Neutrophil (primary cell): ENCODE measurements around the gene FANCG.

Source experiments
- H3K27ac ChIP-seq: fragments of 200-600 bp; sonication (generic); 2 replicates; pipeline ENCODE4 v1.5.1; 2016; ENCODE audit warnings: mild to moderate bottlenecking, moderate library complexity
- H3K27me3 ChIP-seq: fragments of 200-600 bp; sonication (generic); 2 replicates; pipeline ENCODE4 v1.6.0; 2016; ENCODE audit warnings: mild to moderate bottlenecking
- H3K36me3 ChIP-seq: fragments of 200-600 bp; sonication (generic); 2 replicates; pipeline ENCODE4 v1.5.1; 2017
- H3K4me1 ChIP-seq, 2 experiments: fragments of 200-600 bp in 1 of 2; sonication (generic) in 1 of 2; 1 replicate in 1 of 2; 2 replicates in 1 of 2; pipeline versions ENCODE4 v1.5.1 to v1.6.1; 2013 to 2016; ENCODE audit warnings: low read depth in 1 of 2, low read length in 1 of 2, mild to moderate bottlenecking in 1 of 2, moderate library complexity in 1 of 2; ENCODE audit not compliant: control insufficient read depth in 1 of 2, insufficient read depth in 1 of 2
- H3K4me3 ChIP-seq, 2 experiments: fragments of 200-600 bp in 1 of 2; sonication (generic) in 1 of 2; 1 replicate in 1 of 2; 2 replicates in 1 of 2; pipeline ENCODE4 v1.5.1; 2013 to 2016; ENCODE audit warnings: low read depth in 1 of 2, low read length in 1 of 2, mild to moderate bottlenecking in 1 of 2, moderate library complexity in 1 of 2
- H3K9me3 ChIP-seq: fragments of 200-600 bp; sonication (generic); 2 replicates; pipeline ENCODE4 v1.5.1; 2016
- CTCF ChIP-seq: fragments of 200-600 bp; sonication (generic); IDR thresholded peaks from 2 replicates; pipeline ENCODE4 v1.5.1; 2016; ENCODE audit warnings: antibody characterized with exemption

Gene FANCG

GRCh38 chr9:35079426-35080341 is at the start of gene FANCG:
FANCG (minus strand) TSS chr9:35079942; CDS start chr9:35079524, 418 bp downstream.
- Histone ChIP-seq H3K27me3 (no peaks in the 10 kb centered on the region), H3K4me3 (peak within 1 kb of the TSS; percentile 83 to 88), H3K27ac (peak within 1 kb of the TSS; percentile 66), H3K4me1 (peaks cover 14 to 29% of the 10 kb centered on the region in 2 experiments), H3K9me3 (no peaks in the 10 kb centered on the region), H3K36me3 (no peaks in the 10 kb centered on the region)
- peak; percentile 45 for TF ChIP-seq CTCF

GRCh38 chr9:35116898-35117551 is 37.3 kb upstream of the FANCG start:
- H3K4me1 ChIP-seq: peaks cover 41 to 44% of the 10 kb centered on the region in 2 experiments
- H3K27me3 ChIP-seq: no peaks in the 10 kb centered on the region
- no peaks in the 10 kb centered on the region for H3K36me3 ChIP-seq
- H3K4me3 ChIP-seq: peak overlapping the region; percentile 77 to 85
- no peaks in the 10 kb centered on the region for H3K9me3 ChIP-seq
- TF ChIP-seq CTCF: peak; percentile 92
- peak overlapping the region; percentile 98 for H3K27ac ChIP-seq

- TF ChIP-seq CTCF: no peak
- Histone ChIP-seq H3K9me3 (no peaks in the 10 kb centered on the region), H3K27me3 (no peaks in the 10 kb centered on the region)
These were observed 36.8 kb upstream of the FANCG start for GRCh38 chr9:35116539-35116897.

GRCh38 chr9:35115680-35116538 is 36.2 kb upstream of the FANCG start, which contains the start of gene ATOSB:
ATOSB (minus strand) TSS chr9:35115862; CDS start chr9:35108274, 7,588 bp downstream.
- H3K4me3 ChIP-seq: peak within 1 kb of the TSS; percentile 77 to 85
- no peaks in the 10 kb centered on the region for H3K9me3 ChIP-seq
- H3K27me3 ChIP-seq: no peaks in the 10 kb centered on the region
- no peaks in the 10 kb centered on the region for H3K36me3 ChIP-seq
- TF ChIP-seq CTCF: no peak
- H3K4me1 ChIP-seq: peaks cover 51 to 52% of the 10 kb centered on the region in 2 experiments
- H3K27ac ChIP-seq: peak within 1 kb of the TSS; percentile 98

More at GRCh38 chr9:35116539-35116897, 36.8 kb upstream of the FANCG start:
- Histone ChIP-seq H3K27ac (peak overlapping the region; percentile 98), H3K4me1 (peaks cover 46 to 49% of the 10 kb centered on the region in 2 experiments), H3K4me3 (peak overlapping the region; percentile 77 to 85), H3K36me3 (no peaks in the 10 kb centered on the region)
